Right ventricle myocardium inferior (tissue), 1 donor: ENCODE data around the gene MEIKIN. TPM values are rescaled to one million over a fixed set of nuclear protein-coding genes. Genes with fewer than 3 reads are reported as not detected.

ENCODE experiments used
- ATAC-seq: fragments of 200-7000 bp; cut with Tn5 transposase; one replicate; pipeline ENCODE4 v1.9.1; 2020; ENCODE audit warnings: mild to moderate bottlenecking, moderate library complexity
- DNase-seq: peaks from one replicate; pipeline ENCODE4 v3.0.0; 2021; ENCODE audit errors: missing footprints
- intact Hi-C: fragments of 100-400 bp; cut with DNase I; formaldehyde crosslinking; loops from one replicate; pipeline ENCODE4 v1.11.0; 2022
- total RNA-seq: library from RNA; stranded (reverse); fragmentation: NEBNext Ultra II Directional; extraction: Animal tissue kit (Norgen Biotek cat#: 25700); gene quantifications from one replicate; pipeline ENCODE4 v1.2.1, GENCODE V29; 2021
- donor health status: DM: no; HTN: yes; CAD: no; lungs with severe emphysema.

Gene MEIKIN
- total RNA-seq, 1 donor from 2014 or later, result not detected

GRCh38 chr5:131757830-131758519, 187.5 kb downstream of the MEIKIN start:
- intact Hi-C loops, result loop anchor here (5.0 kb wide), 1 partner anchor 39 kb away; the partner anchor contains the start of gene FNIP1
- ATAC-seq (peak; percentile 13), DNase-seq (no peak)

Other genes starting within 250 kb of the MEIKIN start
- 30.8 TPM for gene FNIP1, start 148.6 kb downstream of the MEIKIN start, total RNA-seq
- 3.4 TPM for gene ACSL6, start 66.0 kb upstream of the MEIKIN start, total RNA-seq
- gene IL3, start 115.0 kb upstream of the MEIKIN start, total RNA-seq, result not detected
- not detected for gene CSF2, start 128.1 kb upstream of the MEIKIN start, total RNA-seq